HG03460 (cell line): ENCODE results near the gene PRMT9.

Experiments used
- ATAC-seq: cut with Tn5 transposase; IDR thresholded peaks from one replicate; pipeline ENCODE4 v1.9.1; 2021; ENCODE audit not compliant: unreplicated experiment

PRMT9 gene

DNA sequence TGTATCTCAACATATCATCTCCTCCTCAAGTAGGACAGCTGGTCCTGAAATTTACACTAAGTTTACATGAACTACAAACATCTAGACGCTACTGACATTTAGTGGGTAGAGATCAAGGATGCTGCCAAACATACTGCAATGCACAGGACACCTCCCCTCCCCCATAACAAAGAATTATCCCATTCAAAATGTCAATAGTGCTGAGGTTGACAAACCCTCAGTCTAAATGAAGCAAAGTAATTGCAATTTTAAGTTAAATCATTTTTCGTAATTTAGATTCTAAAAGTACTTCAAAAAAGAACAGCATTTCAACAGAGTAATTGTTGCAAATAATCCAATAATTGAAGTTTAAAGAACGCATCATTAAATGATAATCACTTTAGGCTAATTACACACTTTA is 1.2 kb downstream of the PRMT9 start:
- ATAC-seq = no peak

DNA sequence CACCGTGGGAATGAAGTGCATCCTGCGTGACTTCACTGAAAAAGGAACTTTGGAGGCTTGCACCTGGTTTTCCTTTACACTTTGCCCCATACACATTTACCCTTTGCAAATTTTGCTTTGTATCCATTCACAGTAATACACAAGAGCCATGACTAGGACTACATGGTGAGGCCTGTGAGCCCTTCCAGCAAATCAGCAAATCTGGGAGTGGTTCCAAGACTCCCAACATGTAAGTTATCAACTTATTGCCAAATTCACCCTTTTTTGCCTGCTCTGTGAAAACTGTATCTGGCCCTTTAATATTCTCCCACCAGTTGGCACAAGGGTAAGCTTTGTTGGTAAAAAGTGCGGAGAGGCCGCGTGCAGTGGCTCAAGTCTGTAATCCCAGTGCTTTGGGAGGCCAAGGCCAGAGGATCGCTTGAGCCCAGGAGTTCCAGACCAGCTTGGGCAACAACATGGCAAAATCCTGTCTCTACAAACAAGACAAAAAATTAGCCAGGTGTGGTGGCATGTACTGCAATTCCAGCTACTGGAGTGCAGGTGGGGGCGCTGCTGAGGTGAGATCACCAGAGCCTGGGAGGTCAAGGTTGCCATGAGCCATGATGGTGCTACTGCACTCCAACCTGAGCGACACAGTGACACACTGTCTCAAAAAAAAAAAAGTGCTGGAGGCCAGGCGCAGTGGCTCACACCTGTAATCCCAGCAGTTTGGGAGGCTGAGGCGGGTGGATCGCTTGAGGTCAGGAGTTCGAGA is 5.0 kb downstream of the PRMT9 start:
- ATAC-seq = no peak

DNA sequence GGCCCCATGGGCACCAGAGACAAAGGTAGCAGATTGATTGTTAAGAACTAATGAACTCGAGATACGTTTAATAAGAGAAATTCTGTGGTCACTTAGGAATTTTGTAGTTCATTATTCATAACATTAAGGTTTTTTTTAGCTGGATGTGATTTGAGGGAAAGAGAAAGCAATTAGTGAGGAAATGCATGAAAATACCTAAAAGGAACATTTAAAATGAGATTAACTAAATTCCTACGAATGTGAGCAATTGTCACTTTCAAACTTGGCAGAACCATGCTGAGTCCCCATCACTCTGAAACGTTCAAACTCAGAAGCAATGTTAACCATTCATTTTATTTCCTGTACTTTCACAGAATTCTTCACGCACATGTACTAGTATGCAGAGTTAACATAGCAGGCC is 5.9 kb downstream of the PRMT9 start:
- no peak for ATAC-seq

DNA sequence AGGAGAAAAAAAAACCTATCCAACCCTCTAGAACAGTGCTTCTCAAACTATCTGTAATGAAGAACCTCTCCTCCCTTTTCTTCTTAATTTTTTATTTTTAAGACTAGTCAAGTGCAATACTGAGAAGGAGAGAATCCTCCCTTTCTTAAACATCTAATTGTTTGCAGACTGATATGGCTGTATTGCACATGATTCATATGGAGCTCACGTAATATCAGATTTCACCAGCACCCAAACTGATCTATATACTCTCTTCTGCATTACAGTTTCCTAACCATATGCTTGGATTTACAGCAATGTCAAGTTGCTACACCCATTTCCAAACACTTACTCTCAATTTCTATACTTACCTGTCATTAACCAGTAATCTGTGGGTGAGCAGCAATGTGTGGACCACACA is 9.5 kb downstream of the PRMT9 start:
- ATAC-seq = no peak

DNA sequence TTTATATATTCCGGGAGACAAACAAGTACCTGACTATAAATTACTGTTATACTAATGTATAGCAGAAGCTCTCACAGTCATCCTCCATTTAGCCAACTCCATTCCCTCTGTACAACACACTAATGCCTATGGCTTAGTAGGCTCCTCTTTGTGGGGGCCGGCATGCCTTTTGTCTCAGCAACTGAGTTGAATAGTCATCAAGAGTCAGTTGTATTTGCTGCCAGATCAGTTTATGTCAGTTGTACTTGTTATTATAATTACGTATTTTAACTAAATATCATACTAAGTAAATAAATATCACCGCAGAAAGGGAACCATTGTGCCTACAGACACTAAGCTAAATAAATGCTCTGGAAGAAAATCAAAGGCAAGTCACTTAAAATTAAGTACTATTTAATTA is 9.9 kb downstream of the PRMT9 start:
- no peak for ATAC-seq

DNA sequence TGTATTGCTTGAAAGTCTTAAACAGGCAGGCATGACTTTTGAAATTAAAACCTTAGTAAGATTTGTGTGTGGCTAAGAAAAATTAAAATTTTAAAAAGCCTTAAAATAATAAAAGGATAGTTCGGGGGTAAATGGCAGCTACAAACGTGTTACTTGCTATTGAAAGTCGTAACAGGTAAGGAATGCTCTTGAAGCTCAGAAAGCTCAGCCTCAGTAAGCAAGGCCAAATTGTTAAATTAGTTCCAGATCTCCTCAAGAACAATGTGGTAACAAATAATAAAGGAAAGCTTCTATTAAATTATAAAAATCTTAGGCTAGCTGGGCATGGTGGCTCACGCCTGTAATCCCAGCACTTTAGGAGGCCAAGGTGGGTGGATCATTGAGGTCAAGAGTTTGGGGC is 25.5 kb downstream of the PRMT9 start:
- no peak for ATAC-seq

DNA sequence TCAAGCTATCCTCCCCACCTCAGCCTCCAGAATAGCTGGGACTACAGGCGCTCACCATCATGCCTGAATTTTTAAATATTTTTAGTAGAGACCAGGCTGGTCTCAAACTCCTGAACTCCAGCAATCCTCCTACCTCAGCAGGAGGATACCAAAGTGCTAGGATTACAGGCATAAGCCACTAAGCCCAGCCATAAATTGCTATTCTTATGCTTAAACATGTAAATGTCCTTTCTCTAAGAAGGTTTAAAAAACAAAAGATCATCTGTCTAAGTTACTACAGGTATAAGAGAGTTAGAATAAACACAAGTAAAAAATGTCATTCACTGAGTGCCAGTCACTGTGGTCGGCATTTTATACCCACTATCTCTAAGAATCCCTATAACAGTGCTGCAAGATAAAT is 28.3 kb downstream of the PRMT9 start:
- ATAC-seq = no peak

DNA sequence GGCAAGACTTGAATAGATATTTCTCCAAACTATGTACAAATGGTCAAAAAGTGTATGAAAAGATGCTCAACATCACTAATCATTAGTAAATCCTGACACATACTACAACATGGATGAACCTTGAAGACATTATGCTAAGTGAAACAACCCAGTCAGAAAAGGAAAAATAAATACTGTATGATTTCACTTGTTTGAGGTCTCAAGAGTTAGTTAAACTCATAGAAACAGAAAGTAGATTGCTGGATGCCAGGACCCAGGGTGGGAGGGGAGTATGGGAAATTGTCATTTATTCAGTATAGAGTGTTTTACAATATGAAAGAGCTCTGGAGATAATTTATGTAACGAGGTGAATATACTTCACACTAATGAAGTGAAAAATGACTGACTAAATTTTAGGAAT is 32.4 kb downstream of the PRMT9 start:
- ATAC-seq = no peak

DNA sequence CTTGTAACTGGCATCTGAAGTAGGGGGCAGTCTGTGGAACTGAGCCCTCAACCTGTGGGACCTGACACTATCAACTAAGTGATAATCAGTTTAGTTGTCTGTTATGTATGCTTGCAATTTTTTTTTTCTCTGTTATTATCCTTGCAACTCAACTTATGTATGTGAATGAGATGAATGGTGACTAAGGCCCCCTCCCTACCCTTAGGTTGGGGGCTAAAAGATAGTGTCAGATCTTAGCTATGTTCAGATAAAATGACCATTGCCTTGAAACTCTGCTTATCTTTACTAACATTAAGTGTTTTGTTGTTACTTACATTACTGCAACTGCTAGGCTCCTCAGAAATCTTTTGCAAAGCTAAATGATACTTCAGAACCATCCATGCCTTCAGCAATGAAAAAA is 35.3 kb downstream of the PRMT9 start:
- no peak for ATAC-seq

DNA sequence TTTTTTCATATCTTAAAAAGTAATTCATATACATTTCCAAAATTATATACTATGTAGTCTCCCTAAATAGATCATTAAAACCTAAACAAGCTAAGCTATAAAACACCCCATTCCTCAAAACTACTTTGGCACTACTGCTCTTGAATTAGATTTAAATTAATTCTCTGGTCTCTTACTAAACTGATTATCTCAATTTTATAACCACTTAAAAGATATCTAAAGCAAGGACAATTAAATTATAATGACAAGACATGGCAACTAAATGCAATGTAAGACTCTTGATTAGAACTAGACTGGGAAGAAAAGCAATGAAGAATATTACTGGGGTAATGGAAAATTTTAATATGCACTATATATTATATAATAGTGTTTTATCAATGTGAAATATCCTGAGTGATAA is 38.9 kb downstream of the PRMT9 start:
- no peak for ATAC-seq

DNA sequence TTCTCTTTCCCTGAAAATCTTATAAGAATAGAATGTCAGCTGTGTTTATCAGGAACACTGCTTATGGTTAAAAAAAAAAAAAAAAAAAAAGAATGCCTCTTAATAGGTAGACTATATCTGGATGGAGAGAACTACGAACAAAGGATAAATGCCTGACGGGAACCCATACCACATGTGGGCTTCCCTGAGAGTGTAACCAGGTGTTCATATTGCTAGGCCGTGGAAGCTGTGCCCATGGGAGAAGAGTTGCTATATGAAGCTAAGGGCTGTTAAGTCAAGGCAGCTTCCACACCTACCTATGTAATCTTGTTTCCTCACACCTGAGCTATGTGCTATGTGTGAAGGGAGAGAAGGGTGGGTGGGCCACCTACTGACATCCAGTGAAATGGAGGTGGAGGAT is 39.5 kb downstream of the PRMT9 start:
- no peak for ATAC-seq

DNA sequence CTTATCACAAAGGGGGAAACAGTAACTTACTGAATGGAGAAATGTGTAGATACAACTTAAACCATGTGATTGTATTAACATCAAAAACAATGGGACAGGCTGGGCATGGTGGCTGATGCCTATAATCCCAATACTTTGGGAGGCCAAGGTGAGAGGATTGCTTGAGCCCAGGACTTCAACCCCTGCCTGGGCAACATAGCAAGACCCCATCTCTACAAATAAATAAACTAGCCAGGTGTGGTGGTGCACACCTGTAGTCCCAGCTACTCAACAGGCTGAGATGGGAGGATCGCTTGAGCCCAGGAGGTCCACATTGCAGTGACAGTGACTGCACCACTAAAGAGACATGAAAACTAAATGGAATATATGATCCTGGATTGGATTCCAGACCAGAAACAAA is 40.3 kb downstream of the PRMT9 start:
- ATAC-seq = no peak

DNA sequence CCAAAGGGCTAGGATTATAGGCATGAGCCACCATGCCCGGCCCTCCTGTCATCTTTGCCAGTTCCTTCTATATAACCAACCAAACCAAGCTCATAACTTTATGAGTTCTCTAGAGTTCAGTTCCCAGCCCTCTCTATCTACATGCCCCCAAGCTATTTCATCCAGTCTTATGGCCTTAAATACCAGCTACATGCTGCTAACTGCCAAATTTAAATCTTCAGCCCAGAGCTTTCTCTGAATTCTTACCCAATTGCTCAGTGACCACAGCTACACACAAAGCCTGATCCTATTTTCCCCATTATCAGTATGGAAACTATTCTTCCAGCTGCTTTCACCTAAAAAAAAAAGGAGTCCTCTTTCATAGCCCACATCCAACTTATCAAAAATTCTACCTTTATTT is 43.6 kb downstream of the PRMT9 start:
- no peak for ATAC-seq

DNA sequence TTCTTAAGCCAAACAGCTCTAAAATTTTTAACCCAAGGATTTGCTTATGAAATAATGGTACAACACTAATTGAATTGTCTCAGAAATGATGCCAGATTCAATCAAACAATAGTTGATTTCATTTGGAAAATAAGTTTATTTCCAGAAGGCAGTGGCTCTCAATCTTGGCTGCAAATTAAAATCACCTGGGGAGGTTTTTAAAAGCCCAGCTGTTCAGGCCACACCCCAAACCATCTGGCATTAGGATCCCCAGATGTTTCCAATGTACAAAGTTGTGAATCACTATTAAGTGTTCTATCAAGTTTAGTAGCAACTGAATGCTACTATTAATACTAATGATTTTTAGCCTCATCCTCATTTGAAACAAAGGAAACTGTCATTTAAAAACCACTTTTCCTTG is 44.6 kb downstream of the PRMT9 start:
- no peak for ATAC-seq

DNA sequence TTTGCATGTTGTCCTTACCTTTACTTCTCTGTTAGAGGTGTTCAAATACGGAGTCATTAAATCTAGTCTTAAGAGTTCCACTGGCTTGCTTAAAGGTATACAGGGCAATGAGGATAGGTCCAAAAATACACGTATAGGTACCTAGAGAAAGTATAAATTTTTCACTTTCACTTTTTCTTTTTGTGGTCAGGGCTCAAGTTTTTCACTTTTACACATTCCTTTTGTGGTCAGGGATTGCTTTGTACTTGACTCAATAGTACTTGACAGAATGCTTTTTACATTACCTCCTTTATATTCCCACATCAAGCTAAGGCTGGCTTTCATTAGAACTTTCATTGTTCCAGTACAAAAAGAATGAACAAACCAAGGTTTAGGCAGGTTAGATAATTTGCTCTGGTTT is 45.0 kb downstream of the PRMT9 start:
- no peak for ATAC-seq

DNA sequence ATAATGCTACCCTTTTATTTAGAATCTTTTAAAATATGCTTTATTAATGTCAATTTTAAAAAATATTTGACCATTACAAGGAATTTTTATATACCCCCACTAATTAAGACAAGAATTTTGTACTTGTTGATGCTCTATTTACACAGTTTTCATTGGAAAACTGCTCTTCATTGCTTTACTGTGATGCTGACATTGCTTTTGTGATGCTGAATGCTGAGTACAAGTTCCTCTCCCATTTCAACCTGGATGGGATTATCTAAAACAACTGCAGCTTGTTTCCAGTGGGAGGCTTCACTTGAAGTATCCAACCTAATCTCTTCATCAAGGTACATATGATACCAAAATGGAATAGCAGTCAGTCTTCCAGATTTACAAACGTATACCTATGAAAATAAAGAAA is 45.6 kb downstream of the PRMT9 start:
- ATAC-seq = no peak

DNA sequence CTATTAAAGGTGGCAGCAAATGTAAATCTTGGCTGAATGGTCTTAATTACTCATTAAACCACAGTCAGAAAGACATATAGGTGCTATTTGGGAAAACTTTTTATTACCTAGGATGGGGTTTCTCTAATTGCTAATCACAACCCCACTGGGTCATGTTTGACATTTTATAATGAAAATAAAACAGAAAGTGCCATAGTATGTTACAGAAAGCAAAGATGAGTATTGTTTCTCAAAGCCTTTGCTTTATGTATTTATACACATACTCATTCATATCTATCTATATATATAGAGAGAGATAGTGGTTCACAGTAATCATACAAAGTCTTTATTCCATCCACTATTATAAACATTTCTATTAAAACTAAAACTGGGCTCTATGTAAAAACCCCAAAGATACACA is 48.6 kb downstream of the PRMT9 start:
- no peak for ATAC-seq

DNA sequence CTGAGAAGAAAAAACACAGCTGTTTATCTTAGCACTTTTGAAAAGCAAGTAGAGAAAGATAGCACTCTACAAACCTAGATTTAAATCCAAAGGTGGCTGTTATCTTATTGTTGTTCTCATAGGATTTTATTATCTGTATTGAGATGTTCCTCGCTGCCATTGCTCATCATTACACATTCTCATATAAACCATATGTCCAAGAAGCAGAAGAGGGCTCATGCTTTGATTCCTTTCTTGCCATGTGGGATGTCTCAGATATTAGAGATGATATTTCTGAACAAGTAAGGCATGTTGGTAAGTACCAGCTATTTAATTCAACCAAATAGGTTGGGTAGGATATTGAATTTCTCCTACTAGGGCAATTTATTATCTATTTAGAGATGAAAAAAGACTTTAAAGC is 50.3 kb downstream of the PRMT9 start:
- no peak for ATAC-seq

DNA sequence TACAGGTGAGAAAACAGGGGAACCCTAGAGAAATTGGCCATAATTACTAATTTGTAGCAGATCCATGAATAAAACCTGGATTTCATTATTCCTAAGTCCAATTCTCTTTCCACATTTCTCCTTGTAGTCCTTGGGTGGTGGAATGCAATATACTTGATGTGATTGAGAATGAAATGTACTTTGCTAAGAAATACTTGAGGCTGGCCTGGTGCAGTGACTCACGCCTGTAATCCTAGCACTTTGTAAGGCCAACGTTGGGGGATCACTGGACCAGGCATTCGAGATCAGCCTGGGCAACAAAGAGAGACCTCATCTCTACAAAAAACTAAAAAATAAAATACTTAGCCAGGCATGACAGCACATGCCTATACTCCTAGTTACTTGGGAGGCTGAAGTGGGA is 50.9 kb downstream of the PRMT9 start:
- no peak for ATAC-seq

DNA sequence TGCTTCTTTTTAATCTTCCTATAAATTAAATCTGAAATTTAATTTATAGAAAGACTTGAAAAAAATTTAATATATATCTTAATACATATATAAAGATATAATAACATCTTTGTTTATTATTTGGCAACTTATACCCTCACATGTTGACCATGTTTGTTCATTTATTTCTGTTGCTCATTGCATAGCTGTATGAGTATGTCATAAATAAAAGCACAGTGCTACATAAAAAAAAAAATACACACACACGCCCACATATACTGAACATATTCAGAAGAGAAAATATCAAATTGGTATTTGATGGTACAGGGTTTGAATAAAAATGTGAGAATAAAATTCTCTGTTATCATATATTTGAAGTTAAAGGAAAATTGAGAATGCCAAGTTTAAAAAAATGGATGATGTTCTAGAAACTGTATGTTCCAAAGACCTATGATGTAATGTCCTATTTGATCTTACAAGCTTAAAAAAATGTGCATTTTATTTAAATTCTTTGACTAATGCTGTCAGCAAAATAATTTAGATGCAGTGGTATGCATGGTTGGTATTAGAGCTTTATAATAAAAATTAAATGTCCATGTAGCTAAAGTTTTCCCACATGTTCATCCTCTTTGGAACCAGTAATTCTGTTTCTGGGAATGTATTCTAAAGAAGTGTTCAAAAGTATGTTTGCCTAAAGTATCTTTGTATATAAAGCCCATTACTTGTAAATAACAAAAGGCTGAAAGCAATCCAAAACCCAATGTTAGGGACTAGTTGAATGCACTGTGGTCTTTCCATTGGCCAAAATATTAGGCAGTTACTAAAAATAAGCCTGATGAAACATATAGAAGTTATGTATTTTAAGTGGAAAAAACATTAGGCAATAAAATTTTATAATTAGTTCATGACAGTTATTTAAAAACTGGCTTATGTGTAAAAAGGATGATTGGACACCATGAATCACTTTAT is 53.9 kb downstream of the PRMT9 start:
- ATAC-seq = no peak

DNA sequence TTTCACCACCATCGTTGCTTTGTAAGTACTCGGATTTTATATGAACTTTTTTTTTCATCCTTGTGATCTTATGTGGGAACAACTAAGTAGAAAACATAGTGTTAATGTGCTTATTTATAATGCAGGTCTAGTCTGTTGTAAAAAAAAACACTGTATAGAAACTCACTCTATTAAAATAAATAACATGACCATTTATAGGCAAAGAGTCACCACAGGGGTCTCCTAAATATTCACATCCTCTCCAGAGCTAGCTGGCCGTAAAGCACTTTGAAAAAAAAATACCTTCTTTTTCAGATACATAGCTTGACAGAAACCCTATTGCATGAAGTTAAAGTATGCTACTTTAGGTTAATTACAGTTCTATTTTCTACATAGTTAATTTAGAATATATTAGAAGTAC is 55.5 kb downstream of the PRMT9 start:
- no peak for ATAC-seq

DNA sequence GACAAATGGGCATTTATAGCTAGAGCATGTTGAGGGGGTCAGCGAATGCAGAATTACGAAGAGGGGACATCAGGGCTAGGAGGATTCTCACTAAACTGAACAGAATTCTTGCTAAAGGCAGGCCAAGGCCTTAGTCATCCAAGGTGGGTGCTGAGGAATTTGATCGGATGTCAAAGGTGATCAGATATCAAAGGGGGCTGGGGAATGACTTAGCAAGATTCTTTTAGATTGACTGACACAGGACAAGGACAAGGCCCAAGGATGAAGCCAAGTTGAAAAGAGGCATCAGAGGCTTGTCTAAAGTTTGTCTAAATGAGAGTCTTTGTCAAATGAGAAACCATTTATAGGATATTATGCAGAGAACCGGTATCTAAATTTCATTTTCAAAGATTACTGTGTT is 57.1 kb downstream of the PRMT9 start:
- ATAC-seq = no peak
